HepG2 (cell line): ENCODE data around the gene PNPLA3. TPM values are rescaled to one million over a fixed set of nuclear protein-coding genes. Genes with fewer than 3 reads are reported as not detected.

Experiments
- BCL6 ChIP-seq: IDR thresholded peaks from 2 replicates; pipeline ENCODE4 v1.6.1; 2016; ENCODE audit warnings: missing genetic modification reagents, missing compliant biosample characterization
- CEBPB ChIP-seq: IDR thresholded peaks from 2 replicates; pipeline ENCODE4 v1.6.1; 2011; ENCODE audit warnings: low read depth, low read length, improper control_type of control experiment, borderline replicate concordance
- CREB1 ChIP-seq, 2 experiments: fragments of 450-650 bp in 1 of 2; IDR thresholded peaks; 2 replicates each; pipeline ENCODE4 v1.6.1; 2016 to 2017; ENCODE audit warnings: control low read depth in 1 of 2, mild to moderate bottlenecking in 1 of 2, missing compliant biosample characterization in 1 of 2, missing genetic modification characterization in 1 of 2
- GATAD2A ChIP-seq: IDR thresholded peaks from 2 replicates; pipeline ENCODE4 v1.6.1; 2016
- HDAC2 ChIP-seq: sonication (generic); formaldehyde crosslinking; IDR thresholded peaks from 2 replicates; pipeline ENCODE4 v1.4.0; 2020; ENCODE audit warnings: missing genetic modification reagents
- HNF4A ChIP-seq: sonication (generic); formaldehyde crosslinking; IDR thresholded peaks from 2 replicates; pipeline ENCODE4 v1.4.0; 2020; ENCODE audit warnings: missing genetic modification reagents
- LCORL ChIP-seq, 2 experiments: fragments of 450-650 bp in 1 of 2; sonication (generic) in 1 of 2; formaldehyde crosslinking in 1 of 2; IDR thresholded peaks; 2 replicates each; pipeline versions ENCODE4 v1.5.0 to v1.6.1; 2017 to 2020; ENCODE audit warnings: antibody characterized with exemption in 1 of 2, missing genetic modification reagents in 1 of 2
- MAX ChIP-seq: IDR thresholded peaks from 2 replicates; pipeline ENCODE4 v1.6.1; 2012; ENCODE audit warnings: inconsistent platforms
- MXD1 ChIP-seq: sonication (generic); formaldehyde crosslinking; IDR thresholded peaks from 2 replicates; pipeline ENCODE4 v1.4.0; 2020; ENCODE audit warnings: mild to moderate bottlenecking, missing genetic modification reagents
- NFKBIZ ChIP-seq: IDR thresholded peaks from 2 replicates; pipeline ENCODE4 v1.6.1; 2018; ENCODE audit warnings: missing genetic modification reagents, missing compliant biosample characterization
- NR2F2 ChIP-seq: IDR thresholded peaks from 2 replicates; pipeline ENCODE4 v1.6.1; 2012; ENCODE audit warnings: low read depth, inconsistent platforms, borderline replicate concordance
- PAXIP1 ChIP-seq: sonication (generic); formaldehyde crosslinking; conservative IDR thresholded peaks from 2 replicates; pipeline ENCODE4 v1.4.0; 2020; ENCODE audit warnings: mild to moderate bottlenecking, missing genetic modification reagents, moderate library complexity
- PHF21A ChIP-seq: sonication (generic); formaldehyde crosslinking; IDR thresholded peaks from 2 replicates; pipeline ENCODE4 v1.5.0; 2020; ENCODE audit warnings: mild to moderate bottlenecking, missing genetic modification reagents
- SAP130 ChIP-seq: IDR thresholded peaks from 2 replicates; pipeline ENCODE4 v1.6.1; 2016; ENCODE audit warnings: low read depth
- SPEN ChIP-seq: sonication (generic); formaldehyde crosslinking; IDR thresholded peaks from 2 replicates; pipeline ENCODE4 v1.5.1; 2020; ENCODE audit warnings: low read depth, mild to moderate bottlenecking, missing genetic modification reagents
- ZBTB2 ChIP-seq: sonication (generic); formaldehyde crosslinking; IDR thresholded peaks from 2 replicates; pipeline ENCODE4 v1.8.0; 2022; ENCODE audit warnings: low read depth, missing genetic modification reagents
- ZBTB43 ChIP-seq: sonication (generic); formaldehyde crosslinking; conservative IDR thresholded peaks from 2 replicates; pipeline ENCODE4 v1.4.0; 2020; ENCODE audit warnings: missing genetic modification reagents
- ZMYM2 ChIP-seq: sonication (generic); formaldehyde crosslinking; IDR thresholded peaks from 2 replicates; pipeline ENCODE4 v1.8.0; 2022; ENCODE audit warnings: mild to moderate bottlenecking, missing genetic modification reagents
- ZMYM4 ChIP-seq: sonication (generic); formaldehyde crosslinking; IDR thresholded peaks from 2 replicates; pipeline ENCODE4 v1.8.1; 2023; ENCODE audit warnings: mild to moderate bottlenecking, missing genetic modification reagents
- ZNF574 ChIP-seq: sonication (generic); formaldehyde crosslinking; IDR thresholded peaks from 2 replicates; pipeline ENCODE4 v1.4.0; 2020; ENCODE audit warnings: missing genetic modification reagents
- ZNF607 ChIP-seq: sonication (generic); formaldehyde crosslinking; IDR thresholded peaks from 2 replicates; pipeline ENCODE4 v1.5.1; 2020; ENCODE audit warnings: missing genetic modification reagents, mild to moderate bottlenecking, borderline replicate concordance
- polyA plus RNA-seq, 8 experiments: library from polyadenylated mRNA; depleted of rRNA in 3 of 8; stranded (reverse) in 7 of 8; unstranded in 1 of 8; fragments of >200 nt; fragmentation: Illumina TruSeq in 4 of 8; extraction: Trizol in 4 of 8; gene quantifications; 2 replicates each; pipeline versions ENCODE4 v1.2.1 to v1.2.3, GENCODE V29; 2011 to 2016; ENCODE audit warnings: low read depth in 4 of 8, missing spikeins in 1 of 8, mixed read lengths in 1 of 8; ENCODE audit not compliant: insufficient read depth in 1 of 8
- total RNA-seq, 5 experiments: library from RNA; depleted of rRNA; stranded (reverse); fragments of >200 nt; fragmentation: Illumina TruSeq; extraction: Trizol; gene quantifications; 2 replicates each; pipeline ENCODE4 v1.2.3, GENCODE V29; 2016; ENCODE audit warnings: low read depth in 1 of 5

PNPLA3 gene
- total and polyA plus RNA-seq, 2 of the 13 experiments (the other 11 are each of a cell fraction or from before 2014, with no cell fraction given): 16.9 to 19.8 TPM

- no peak for TF ChIP-seq ZBTB43 (CRISPR knock-in tag)
- TF ChIP-seq HNF4A: peak; percentile 97
- peak; percentile 46; the same call in 1 of the 2 replicates for TF ChIP-seq GATAD2A (CRISPR knock-in tag)
- TF ChIP-seq ZNF574 (CRISPR knock-in tag): peak; percentile 30; the same call in 1 of the 2 replicates
- peak; percentile 68; the same call in 1 of the 2 replicates for TF ChIP-seq ZMYM2 (CRISPR knock-in tag)
- TF ChIP-seq PAXIP1 (CRISPR knock-in tag): peak; percentile 61; the same call in 1 of the 2 replicates
- peak; percentile 66; the same call in 1 of the 2 replicates for TF ChIP-seq SAP130 (CRISPR knock-in tag)
- peak; percentile 38; the same call in 1 of the 2 replicates for TF ChIP-seq ZNF607
- TF ChIP-seq CEBPB: peak; percentile 93
- TF ChIP-seq MXD1 (CRISPR knock-in tag): no peak
- peak; percentile 74 for TF ChIP-seq BCL6 (CRISPR knock-in tag)
- no peak for TF ChIP-seq NFKBIZ (CRISPR knock-in tag)
- no peak for TF ChIP-seq LCORL (IDR thresholded peaks at IDR 0.05)
- 0 out of 2 replicates have a peak, but pooled peaks have one; percentile 51 for TF ChIP-seq LCORL (CRISPR knock-in tag; IDR thresholded peaks at IDR 0.05)
- TF ChIP-seq CREB1 (IDR thresholded peaks at IDR 0.05): no peak
- TF ChIP-seq CREB1 (CRISPR knock-in tag; IDR thresholded peaks at IDR 0.05): peak; percentile 24; the same call in 1 of the 2 replicates
- TF ChIP-seq NR2F2: peak; percentile 69; the same call in 1 of the 2 replicates
- 0 out of 2 replicates have a peak, but pooled peaks have one; percentile 31 for TF ChIP-seq ZMYM4 (CRISPR knock-in tag)
- peak; percentile 23; the same call in 1 of the 2 replicates for TF ChIP-seq HDAC2 (CRISPR knock-in tag)
- peak; percentile 65; the same call in 1 of the 2 replicates for TF ChIP-seq SPEN
- no peak for TF ChIP-seq ZBTB2
- peak; percentile 36; the same call in 1 of the 2 replicates for TF ChIP-seq MAX
- TF ChIP-seq PHF21A (CRISPR knock-in tag): peak; percentile 59
Measured at GRCh38 chr22:43928468-43928867, 4.9 kb downstream of the PNPLA3 start (continued).
